ENCODE results near the gene CCDC141.

CCDC141 gene

DNA sequence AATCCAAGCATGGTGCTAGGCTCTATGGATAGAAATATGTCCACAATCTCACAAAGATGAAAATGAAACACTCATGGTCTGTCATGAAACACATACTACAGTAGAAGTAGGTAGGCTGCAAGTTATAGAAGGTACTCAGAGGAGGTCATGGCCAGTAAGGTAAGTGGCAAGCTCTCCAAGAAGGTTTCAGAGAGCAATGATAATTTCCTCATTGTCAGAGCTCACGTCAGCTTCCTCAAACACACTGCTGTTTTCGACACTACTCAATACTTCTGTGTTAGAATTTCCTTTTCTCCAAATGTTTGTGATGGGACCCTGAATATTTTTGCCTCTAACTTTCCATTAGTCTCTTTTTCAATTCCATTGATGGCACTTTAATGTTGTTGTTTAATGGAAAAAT lies 25.5 kb downstream of the CCDC141 start:
- Histone ChIP-seq H4K20me1 (ENCODE audit: control insufficient read depth, insufficient read depth, low read depth, low read length) (no peaks in the 10 kb centered on the region), H3K79me2 (ENCODE audit: control insufficient read depth, low read length) (no peaks in the 10 kb centered on the region), H3K9me3 (ENCODE audit: control insufficient read depth, insufficient read depth, low read length) (peaks cover 28% of the 10 kb centered on the region), H3K4me3 (ENCODE audit: low read length) (no peak overlapping the region), H3K4me2 (ENCODE audit: low read length) (0 out of 2 replicates have a peak overlapping the region, but pooled peaks have one; percentile 17), H3K27me3 (ENCODE audit: control insufficient read depth, low read length) (no peaks in the 10 kb centered on the region), H3K36me3 (ENCODE audit: control insufficient read depth, low read length) (no peaks in the 10 kb centered on the region), H3F3A (ENCODE audit: control insufficient read depth, insufficient read depth) (peaks cover 12% of the 10 kb centered on the region), H3K27ac (ENCODE audit: low read depth, low read length) (peak overlapping the region; percentile 31), H3K4me1 (ENCODE audit: control insufficient read depth, low read length) (peaks cover 57% of the 10 kb centered on the region), H3K9me2 (replicated peaks; ENCODE audit: control insufficient read depth, low read length) (no peaks in the 10 kb centered on the region)
- TF ChIP-seq, protein P1, sequence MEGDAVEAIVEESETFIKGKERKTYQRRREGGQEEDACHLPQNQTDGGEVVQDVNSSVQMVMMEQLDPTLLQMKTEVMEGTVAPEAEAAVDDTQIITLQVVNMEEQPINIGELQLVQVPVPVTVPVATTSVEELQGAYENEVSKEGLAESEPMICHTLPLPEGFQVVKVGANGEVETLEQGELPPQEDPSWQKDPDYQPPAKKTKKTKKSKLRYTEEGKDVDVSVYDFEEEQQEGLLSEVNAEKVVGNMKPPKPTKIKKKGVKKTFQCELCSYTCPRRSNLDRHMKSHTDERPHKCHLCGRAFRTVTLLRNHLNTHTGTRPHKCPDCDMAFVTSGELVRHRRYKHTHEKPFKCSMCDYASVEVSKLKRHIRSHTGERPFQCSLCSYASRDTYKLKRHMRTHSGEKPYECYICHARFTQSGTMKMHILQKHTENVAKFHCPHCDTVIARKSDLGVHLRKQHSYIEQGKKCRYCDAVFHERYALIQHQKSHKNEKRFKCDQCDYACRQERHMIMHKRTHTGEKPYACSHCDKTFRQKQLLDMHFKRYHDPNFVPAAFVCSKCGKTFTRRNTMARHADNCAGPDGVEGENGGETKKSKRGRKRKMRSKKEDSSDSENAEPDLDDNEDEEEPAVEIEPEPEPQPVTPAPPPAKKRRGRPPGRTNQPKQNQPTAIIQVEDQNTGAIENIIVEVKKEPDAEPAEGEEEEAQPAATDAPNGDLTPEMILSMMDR (IDR thresholded peaks at IDR 0.05; ENCODE audit: low read depth, low read length, poor library complexity, severe bottlenecking) = no peak
- TF ChIP-seq EZH2phosphoT487 (IDR thresholded peaks at IDR 0.05; ENCODE audit: borderline replicate concordance, low read length) = no peak

DNA sequence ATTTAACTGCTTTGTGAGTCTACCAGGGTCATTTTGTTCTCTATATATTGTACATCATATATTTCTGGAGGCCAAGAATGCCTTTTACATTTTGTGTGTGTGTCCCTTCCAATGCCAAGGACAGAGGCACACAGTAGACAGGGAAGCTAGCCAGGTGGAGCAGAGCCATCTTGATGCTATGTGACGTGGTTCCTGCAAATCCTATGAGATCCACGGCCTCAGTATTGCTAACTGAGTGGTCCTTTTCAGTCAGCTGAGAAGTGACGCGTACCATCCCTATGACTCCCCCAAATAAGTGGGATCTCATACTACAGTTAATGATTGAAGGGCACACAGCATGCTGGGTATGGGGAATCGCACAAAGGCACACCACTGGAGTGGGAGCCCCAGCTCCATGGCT lies 27.3 kb downstream of the CCDC141 start:
- H4K20me1 ChIP-seq (ENCODE audit: control insufficient read depth, insufficient read depth, low read depth, low read length) = no peaks in the 10 kb centered on the region
- H3K79me2 ChIP-seq (ENCODE audit: control insufficient read depth, low read length) = no peaks in the 10 kb centered on the region
- H3K9me3 ChIP-seq (ENCODE audit: control insufficient read depth, insufficient read depth, low read length) = peaks cover 22% of the 10 kb centered on the region
- peak overlapping the region; percentile 87 for H3K27ac ChIP-seq (ENCODE audit: low read depth, low read length)
- peak overlapping the region; percentile 79 for H3K4me2 ChIP-seq (ENCODE audit: low read length)
- H3K9me2 ChIP-seq (replicated peaks; ENCODE audit: control insufficient read depth, low read length) = no peaks in the 10 kb centered on the region
- peak overlapping the region; percentile 59 for H3K4me3 ChIP-seq (ENCODE audit: low read length)
- TF ChIP-seq, protein P1 (IDR thresholded peaks at IDR 0.05; ENCODE audit: low read depth, low read length, poor library complexity, severe bottlenecking) = no peak
- no peak for TF ChIP-seq EZH2phosphoT487 (IDR thresholded peaks at IDR 0.05; ENCODE audit: borderline replicate concordance, low read length)
- H3K36me3 ChIP-seq (ENCODE audit: control insufficient read depth, low read length) = no peaks in the 10 kb centered on the region
- H3K27me3 ChIP-seq (ENCODE audit: control insufficient read depth, low read length) = no peaks in the 10 kb centered on the region
- H3F3A ChIP-seq (ENCODE audit: control insufficient read depth, insufficient read depth) = peaks cover 12% of the 10 kb centered on the region
- peaks cover 65% of the 10 kb centered on the region for H3K4me1 ChIP-seq (ENCODE audit: control insufficient read depth, low read length)

DNA sequence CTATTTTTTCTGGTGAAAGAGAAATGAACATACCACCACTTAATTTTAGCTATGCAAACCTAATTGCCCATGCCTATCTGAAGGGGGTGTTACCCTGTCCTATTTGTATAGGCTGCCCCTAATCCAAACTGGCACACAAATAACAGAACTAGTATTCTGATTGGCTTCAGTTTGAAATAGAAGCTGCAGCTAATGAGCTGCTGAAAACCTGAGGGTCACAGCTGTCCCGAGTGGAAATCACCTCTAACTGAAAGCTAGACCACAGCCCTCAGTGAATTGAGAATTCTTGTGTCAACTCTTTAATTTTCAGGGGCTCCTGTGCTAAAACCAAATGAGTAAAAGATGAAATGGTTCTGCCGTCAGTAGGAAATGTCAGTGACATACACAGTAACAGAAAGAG lies 28.7 kb downstream of the CCDC141 start:
- Histone ChIP-seq H3K36me3 (ENCODE audit: control insufficient read depth, low read length) (no peaks in the 10 kb centered on the region), H3K4me1 (ENCODE audit: control insufficient read depth, low read length) (peaks cover 66% of the 10 kb centered on the region), H3F3A (ENCODE audit: control insufficient read depth, insufficient read depth) (peaks cover 12% of the 10 kb centered on the region), H3K4me3 (ENCODE audit: low read length) (peak overlapping the region; percentile 59), H3K9me2 (replicated peaks; ENCODE audit: control insufficient read depth, low read length) (no peaks in the 10 kb centered on the region), H3K27me3 (ENCODE audit: control insufficient read depth, low read length) (no peaks in the 10 kb centered on the region), H3K4me2 (ENCODE audit: low read length) (peak overlapping the region; percentile 79), H4K20me1 (ENCODE audit: control insufficient read depth, insufficient read depth, low read depth, low read length) (no peaks in the 10 kb centered on the region), H3K9me3 (ENCODE audit: control insufficient read depth, insufficient read depth, low read length) (peaks cover 12% of the 10 kb centered on the region; the same call in 1 of the 2 replicates), H3K27ac (ENCODE audit: low read depth, low read length) (peak overlapping the region; percentile 87), H3K79me2 (ENCODE audit: control insufficient read depth, low read length) (no peaks in the 10 kb centered on the region)
- TF ChIP-seq EZH2phosphoT487 (IDR thresholded peaks at IDR 0.05; ENCODE audit: borderline replicate concordance, low read length) = no peak
- TF ChIP-seq, protein P1 (IDR thresholded peaks at IDR 0.05; ENCODE audit: low read depth, low read length, poor library complexity, severe bottlenecking) = no peak
